ENCODE results near the gene SPOP. TPM values are rescaled to one million over a fixed set of nuclear protein-coding genes. Genes with fewer than 3 reads are reported as not detected.

The SPOP gene
- total and polyA plus RNA-seq, 9 of the 15 experiments (the other 6 are each of a cell fraction or from before 2014, with no cell fraction given) = 34.2 to 65.9 (median 39.7) TPM

DNA sequence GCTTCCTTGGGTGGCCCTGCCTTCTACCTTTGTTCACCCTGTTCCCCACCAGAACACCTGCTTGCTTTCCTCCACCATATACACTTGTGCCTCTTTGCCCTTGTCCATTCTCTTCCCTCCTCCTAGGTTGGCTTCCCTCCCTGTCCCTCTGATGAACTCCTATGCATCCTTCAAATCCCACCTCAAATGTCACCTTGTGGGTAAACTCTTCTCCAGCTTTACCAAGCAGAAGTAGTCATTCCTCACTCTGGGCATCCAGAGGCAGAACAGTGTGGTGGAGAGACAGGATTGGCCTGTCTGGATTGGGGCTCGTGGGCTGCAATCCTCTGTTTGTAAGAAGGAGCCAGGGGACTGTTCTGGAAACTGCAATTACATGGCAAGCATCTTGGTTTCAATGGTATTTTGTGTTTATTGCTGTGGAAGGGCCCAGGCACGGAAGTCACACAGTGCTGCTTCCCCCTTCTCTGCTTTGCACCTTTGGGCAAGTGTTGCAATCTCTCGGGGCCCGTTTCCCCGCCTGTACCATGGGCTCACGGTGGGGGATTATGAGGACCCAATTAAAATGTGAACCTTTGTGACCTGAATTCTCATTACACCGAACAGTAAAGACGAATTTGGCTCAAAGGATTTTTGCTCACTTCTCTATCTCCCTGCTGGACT, 124.1 kb downstream of the SPOP start:
- H3K27ac ChIP-seq (ENCODE audit: extremely low read depth, low read depth, low read length) = no peak overlapping the region
- in situ Hi-C loops (cut with MboI) (loop anchor here (5.0 kb wide), 3 partner anchors 117 to 247 kb away; partner anchors contain the start of gene PHB1), intact Hi-C loops (cut with micrococcal nuclease) (no loop called here)
- POLR2A ChIA-PET = no interaction called here
- no peaks in the 10 kb centered on the region for H3K36me3 ChIP-seq (ENCODE audit: control insufficient read depth, insufficient read depth, low read length)
- no peaks in the 10 kb centered on the region for H4K20me1 ChIP-seq (replicated peaks; ENCODE audit: control insufficient read depth, insufficient read depth, low read length)
- H3K4me2 ChIP-seq (ENCODE audit: insufficient read depth, low read length) = no peak overlapping the region
- H3K4me1 ChIP-seq (replicated peaks in 1 of 2; ENCODE audit: control insufficient read depth in 2 of 2, insufficient read depth in 2 of 2, low read length in 2 of 2) = peaks cover 0 to 14% of the 10 kb centered on the region in 2 experiments; a peak in 3 of 5 replicates
- H2AFZ ChIP-seq (ENCODE audit: low read depth, low read length) = no peak overlapping the region
- CTCF ChIA-PET (ENCODE audit: low intra/inter-chr PET ratio) = interaction anchor here (1.6 kb wide), 1 partner anchor 22 kb away, joined by 3 read pairs; the partner anchor contains the start of gene NXPH3
- H3K9me3 ChIP-seq (replicated peaks; ENCODE audit: control insufficient read depth, insufficient read depth, low read depth, low read length) = no peaks in the 10 kb centered on the region
- 0 out of 5 replicates have a peak, but pooled peaks cover 0 to 3% of the 10 kb centered on the region in 2 experiments for H3K27me3 ChIP-seq (ENCODE audit: control insufficient read depth in 2 of 2, insufficient read depth in 2 of 2, low read length in 2 of 2)
- DNase-seq (ENCODE audit: extremely low read depth in 1 of 4, low spot score in 3 of 4) = peak in 1 of 4 experiments; percentile 4
- no peaks in the 10 kb centered on the region for H3K79me2 ChIP-seq (ENCODE audit: control insufficient read depth, insufficient read depth, low read length)
- ATAC-seq = no peak
- H3K9ac ChIP-seq (ENCODE audit: insufficient read depth in 1 of 2, low read depth in 2 of 2, low read length in 2 of 2) = no peak overlapping the region; a peak in 1 of 4 replicates
- FAIRE-seq = no peak
- no peaks in the 10 kb centered on the region for H3K9me1 ChIP-seq (ENCODE audit: control insufficient read depth, insufficient read depth, low read length)
- BruUV-seq (replicated peaks) = no TSS peak
- 12% methylated on average over 8 of the region's 8 CpGs for WGBS (ENCODE audit: insufficient coverage, low coverage, missing lambda C conversion rate)
- no peak overlapping the region for H3K4me3 ChIP-seq
- TF ChIP-seq, protein P1, sequence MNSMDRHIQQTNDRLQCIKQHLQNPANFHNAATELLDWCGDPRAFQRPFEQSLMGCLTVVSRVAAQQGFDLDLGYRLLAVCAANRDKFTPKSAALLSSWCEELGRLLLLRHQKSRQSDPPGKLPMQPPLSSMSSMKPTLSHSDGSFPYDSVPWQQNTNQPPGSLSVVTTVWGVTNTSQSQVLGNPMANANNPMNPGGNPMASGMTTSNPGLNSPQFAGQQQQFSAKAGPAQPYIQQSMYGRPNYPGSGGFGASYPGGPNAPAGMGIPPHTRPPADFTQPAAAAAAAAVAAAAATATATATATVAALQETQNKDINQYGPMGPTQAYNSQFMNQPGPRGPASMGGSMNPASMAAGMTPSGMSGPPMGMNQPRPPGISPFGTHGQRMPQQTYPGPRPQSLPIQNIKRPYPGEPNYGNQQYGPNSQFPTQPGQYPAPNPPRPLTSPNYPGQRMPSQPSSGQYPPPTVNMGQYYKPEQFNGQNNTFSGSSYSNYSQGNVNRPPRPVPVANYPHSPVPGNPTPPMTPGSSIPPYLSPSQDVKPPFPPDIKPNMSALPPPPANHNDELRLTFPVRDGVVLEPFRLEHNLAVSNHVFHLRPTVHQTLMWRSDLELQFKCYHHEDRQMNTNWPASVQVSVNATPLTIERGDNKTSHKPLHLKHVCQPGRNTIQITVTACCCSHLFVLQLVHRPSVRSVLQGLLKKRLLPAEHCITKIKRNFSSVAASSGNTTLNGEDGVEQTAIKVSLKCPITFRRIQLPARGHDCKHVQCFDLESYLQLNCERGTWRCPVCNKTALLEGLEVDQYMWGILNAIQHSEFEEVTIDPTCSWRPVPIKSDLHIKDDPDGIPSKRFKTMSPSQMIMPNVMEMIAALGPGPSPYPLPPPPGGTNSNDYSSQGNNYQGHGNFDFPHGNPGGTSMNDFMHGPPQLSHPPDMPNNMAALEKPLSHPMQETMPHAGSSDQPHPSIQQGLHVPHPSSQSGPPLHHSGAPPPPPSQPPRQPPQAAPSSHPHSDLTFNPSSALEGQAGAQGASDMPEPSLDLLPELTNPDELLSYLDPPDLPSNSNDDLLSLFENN (IDR thresholded peaks at IDR 0.05; ENCODE audit: low read depth in 2 of 2, low read length in 2 of 2) = no peak
- TF ChIP-seq HNRNPUL1 (IDR thresholded peaks at IDR 0.05; ENCODE audit: low read length) (no peak), SMAD2 (IDR thresholded peaks at IDR 0.05; ENCODE audit: low read depth, low read length) (no peak), SRSF7 (optimal IDR thresholded peaks at IDR 0.05; ENCODE audit: low read depth, low read length) (no peak), HSF4 (CRISPR knock-in tag; IDR thresholded peaks at IDR 0.05; ENCODE audit: borderline replicate concordance) (no peak)
- TF ChIP-seq, protein P2, sequence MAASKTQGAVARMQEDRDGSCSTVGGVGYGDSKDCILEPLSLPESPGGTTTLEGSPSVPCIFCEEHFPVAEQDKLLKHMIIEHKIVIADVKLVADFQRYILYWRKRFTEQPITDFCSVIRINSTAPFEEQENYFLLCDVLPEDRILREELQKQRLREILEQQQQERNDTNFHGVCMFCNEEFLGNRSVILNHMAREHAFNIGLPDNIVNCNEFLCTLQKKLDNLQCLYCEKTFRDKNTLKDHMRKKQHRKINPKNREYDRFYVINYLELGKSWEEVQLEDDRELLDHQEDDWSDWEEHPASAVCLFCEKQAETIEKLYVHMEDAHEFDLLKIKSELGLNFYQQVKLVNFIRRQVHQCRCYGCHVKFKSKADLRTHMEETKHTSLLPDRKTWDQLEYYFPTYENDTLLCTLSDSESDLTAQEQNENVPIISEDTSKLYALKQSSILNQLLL (CRISPR knock-in tag; IDR thresholded peaks at IDR 0.05; ENCODE audit: borderline replicate concordance) = no peak
- TF ChIP-seq, protein P3, sequence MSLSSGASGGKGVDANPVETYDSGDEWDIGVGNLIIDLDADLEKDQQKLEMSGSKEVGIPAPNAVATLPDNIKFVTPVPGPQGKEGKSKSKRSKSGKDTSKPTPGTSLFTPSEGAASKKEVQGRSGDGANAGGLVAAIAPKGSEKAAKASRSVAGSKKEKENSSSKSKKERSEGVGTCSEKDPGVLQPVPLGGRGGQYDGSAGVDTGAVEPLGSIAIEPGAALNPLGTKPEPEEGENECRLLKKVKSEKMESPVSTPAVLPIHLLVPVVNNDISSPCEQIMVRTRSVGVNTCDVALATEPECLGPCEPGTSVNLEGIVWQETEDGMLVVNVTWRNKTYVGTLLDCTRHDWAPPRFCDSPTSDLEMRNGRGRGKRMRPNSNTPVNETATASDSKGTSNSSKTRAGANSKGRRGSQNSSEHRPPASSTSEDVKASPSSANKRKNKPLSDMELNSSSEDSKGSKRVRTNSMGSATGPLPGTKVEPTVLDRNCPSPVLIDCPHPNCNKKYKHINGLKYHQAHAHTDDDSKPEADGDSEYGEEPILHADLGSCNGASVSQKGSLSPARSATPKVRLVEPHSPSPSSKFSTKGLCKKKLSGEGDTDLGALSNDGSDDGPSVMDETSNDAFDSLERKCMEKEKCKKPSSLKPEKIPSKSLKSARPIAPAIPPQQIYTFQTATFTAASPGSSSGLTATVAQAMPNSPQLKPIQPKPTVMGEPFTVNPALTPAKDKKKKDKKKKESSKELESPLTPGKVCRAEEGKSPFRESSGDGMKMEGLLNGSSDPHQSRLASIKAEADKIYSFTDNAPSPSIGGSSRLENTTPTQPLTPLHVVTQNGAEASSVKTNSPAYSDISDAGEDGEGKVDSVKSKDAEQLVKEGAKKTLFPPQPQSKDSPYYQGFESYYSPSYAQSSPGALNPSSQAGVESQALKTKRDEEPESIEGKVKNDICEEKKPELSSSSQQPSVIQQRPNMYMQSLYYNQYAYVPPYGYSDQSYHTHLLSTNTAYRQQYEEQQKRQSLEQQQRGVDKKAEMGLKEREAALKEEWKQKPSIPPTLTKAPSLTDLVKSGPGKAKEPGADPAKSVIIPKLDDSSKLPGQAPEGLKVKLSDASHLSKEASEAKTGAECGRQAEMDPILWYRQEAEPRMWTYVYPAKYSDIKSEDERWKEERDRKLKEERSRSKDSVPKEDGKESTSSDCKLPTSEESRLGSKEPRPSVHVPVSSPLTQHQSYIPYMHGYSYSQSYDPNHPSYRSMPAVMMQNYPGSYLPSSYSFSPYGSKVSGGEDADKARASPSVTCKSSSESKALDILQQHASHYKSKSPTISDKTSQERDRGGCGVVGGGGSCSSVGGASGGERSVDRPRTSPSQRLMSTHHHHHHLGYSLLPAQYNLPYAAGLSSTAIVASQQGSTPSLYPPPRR (CRISPR knock-in tag; IDR thresholded peaks at IDR 0.05; ENCODE audit: borderline replicate concordance) = no peak
